ENCODE results near the gene PRSS56. TPM values are rescaled to one million over a fixed set of nuclear protein-coding genes. Genes with fewer than 3 reads are reported as not detected.

PRSS56 gene
- total RNA-seq, 1 donor from 2014 or later: not detected

DNA sequence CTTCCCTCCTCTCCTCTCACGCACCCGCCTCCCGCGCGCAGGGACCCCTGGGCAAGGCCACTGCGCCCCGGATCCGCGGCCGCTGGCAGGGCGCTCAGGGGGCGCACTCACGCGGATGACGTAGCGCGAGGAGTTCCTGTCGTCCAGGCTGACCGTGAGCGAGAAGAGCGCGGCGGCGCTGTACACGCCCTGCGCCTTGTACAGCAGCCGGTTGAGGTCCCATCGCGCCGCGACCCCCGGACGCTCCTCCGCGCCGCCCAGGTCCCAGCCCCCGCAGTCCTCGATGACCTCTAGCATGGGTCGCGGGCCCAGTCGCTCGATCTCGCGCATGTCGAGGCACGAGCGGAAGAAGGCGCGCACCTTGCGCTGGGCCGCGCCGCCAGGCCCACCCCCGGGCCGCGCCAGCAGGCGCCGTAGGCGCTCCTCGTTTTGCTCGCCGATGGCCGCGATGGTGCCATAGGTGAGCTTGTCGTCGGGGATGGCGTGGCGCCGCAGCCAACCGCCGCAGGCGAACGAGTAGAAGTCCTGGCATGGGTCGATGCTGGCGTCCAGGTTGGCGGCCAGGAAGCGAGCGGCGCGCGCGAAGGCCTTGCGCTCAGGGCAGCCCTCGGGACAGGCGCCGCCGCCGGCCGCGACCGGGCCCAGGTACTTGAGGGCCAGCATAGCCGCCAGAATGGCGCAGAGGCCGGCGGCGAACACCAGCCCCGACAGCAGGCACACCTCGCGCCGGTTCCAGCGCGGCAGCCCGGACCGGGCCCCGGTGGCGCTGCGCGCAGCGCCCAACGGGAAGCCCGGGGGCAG lies 34.2 kb upstream of the PRSS56 start:
- TF ChIP-seq, protein P1, sequence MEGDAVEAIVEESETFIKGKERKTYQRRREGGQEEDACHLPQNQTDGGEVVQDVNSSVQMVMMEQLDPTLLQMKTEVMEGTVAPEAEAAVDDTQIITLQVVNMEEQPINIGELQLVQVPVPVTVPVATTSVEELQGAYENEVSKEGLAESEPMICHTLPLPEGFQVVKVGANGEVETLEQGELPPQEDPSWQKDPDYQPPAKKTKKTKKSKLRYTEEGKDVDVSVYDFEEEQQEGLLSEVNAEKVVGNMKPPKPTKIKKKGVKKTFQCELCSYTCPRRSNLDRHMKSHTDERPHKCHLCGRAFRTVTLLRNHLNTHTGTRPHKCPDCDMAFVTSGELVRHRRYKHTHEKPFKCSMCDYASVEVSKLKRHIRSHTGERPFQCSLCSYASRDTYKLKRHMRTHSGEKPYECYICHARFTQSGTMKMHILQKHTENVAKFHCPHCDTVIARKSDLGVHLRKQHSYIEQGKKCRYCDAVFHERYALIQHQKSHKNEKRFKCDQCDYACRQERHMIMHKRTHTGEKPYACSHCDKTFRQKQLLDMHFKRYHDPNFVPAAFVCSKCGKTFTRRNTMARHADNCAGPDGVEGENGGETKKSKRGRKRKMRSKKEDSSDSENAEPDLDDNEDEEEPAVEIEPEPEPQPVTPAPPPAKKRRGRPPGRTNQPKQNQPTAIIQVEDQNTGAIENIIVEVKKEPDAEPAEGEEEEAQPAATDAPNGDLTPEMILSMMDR (IDR thresholded peaks at IDR 0.05; ENCODE audit: insufficient read depth, low read length, poor library complexity, severe bottlenecking): no peak
- no peak overlapping the region for H3K4me3 ChIP-seq (ENCODE audit: low read depth, low read length)

DNA sequence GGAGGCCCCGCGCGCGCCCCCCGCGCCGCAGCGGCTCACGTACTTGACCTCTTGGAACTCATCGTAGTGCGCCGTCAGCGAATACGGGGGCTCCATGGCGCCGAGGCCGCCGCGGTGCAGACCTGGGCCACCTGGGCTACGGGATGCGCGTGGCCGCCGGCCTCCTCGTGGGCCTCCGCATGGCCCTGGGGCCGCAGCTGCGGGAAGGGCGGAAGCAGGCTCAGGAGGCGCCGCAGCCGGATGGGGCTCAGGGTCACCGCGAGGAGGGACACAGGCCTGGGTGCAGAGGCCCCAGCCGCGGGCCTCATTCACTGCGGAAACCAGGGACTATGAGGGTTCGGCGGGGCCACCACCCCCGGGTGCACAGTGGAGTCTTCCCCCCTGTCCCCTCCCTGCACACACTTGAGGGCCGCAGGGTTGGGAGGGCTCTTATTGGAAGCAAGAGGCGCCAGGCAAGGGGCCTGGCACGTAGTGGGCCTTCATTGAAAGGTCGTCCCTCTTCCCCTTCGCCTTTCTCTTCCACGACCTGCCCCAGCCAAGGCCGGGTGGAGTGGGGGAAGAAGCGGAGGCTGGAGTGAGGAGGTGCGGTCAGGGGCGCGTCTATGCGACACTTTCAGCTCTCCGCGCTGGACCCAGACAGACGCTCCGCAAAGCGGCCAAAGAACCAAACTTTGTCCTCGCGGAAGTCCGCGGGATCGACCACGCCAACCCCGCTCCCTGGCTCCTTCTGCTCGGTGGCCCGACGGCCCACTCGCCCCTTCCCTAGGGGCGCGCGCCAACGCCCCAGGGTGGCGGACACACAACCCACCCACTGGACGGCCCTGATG lies 33.4 kb upstream of the PRSS56 start:
- TF ChIP-seq, protein P1 (IDR thresholded peaks at IDR 0.05; ENCODE audit: insufficient read depth, low read length, poor library complexity, severe bottlenecking): no peak
- Histone ChIP-seq H3K36me3 (ENCODE audit: control insufficient read depth, insufficient read depth, low read length) (no peaks in the 10 kb centered on the region), H3K4me3 (ENCODE audit: low read depth, low read length) (no peak overlapping the region), H3K27me3 (ENCODE audit: control insufficient read depth, insufficient read depth, low read length) (peaks cover 64% of the 10 kb centered on the region)
- no peak for DNase-seq (ENCODE audit: low read depth)

More for the DNA sequence above, 34.2 kb upstream of the PRSS56 start:
- Histone ChIP-seq H3K36me3 (ENCODE audit: control insufficient read depth, insufficient read depth, low read length) (no peaks in the 10 kb centered on the region), H3K27me3 (ENCODE audit: control insufficient read depth, insufficient read depth, low read length) (peaks cover 66% of the 10 kb centered on the region)
- DNase-seq (ENCODE audit: low read depth): no peak

DNA sequence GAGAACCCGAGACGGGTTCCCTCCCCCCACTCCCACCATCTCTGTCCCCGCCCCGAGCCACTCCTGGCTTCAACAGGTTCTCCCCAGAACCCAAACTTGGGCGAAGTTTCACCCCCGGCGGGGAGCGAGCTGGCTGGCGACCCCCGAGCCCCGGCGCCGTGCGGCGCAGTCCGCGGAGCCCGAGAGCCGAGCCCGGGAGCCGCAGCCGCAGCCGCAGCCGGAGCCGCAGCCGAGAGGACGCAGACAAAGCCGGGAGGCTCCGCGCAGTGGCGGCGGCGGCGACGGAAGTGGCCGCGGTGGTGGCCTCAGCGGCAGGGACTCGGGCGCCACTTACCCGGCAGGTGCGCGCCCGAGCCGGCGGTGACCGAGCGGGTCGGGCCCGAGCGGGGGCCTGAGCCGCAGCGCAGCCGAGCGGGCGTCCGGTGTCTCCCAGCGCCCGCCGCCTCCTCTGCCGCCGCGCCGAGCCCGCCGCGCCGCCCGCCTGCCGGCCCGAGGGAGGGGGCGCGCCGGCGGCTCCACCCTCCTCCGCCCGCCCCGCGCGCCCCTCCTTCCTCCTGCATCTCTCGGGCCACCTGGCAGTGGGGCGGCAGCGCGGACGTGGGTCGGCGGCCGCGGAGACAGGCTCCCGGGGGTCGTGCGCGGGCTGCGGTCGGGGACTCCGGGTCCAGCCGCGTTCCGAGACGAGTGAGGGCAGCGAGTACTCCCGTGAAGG lies 32.6 kb upstream of the PRSS56 start, which contains the start of gene ECEL1:
Gene ECEL1, minus strand, starts transcription at position 450 of the 712 bp plus-strand sequence. CDS start 1,181 bp downstream, outside the sequence.
- TF ChIP-seq, protein P1 (IDR thresholded peaks at IDR 0.05; ENCODE audit: insufficient read depth, low read length, poor library complexity, severe bottlenecking): no peak
- Histone ChIP-seq H3K4me3 (ENCODE audit: low read depth, low read length) (no peak within 1 kb of the TSS), H3K27me3 (ENCODE audit: control insufficient read depth, insufficient read depth, low read length) (peaks cover 66% of the 10 kb centered on the region), H3K36me3 (ENCODE audit: control insufficient read depth, insufficient read depth, low read length) (no peaks in the 10 kb centered on the region)
- no peak for DNase-seq (ENCODE audit: low read depth)

DNA sequence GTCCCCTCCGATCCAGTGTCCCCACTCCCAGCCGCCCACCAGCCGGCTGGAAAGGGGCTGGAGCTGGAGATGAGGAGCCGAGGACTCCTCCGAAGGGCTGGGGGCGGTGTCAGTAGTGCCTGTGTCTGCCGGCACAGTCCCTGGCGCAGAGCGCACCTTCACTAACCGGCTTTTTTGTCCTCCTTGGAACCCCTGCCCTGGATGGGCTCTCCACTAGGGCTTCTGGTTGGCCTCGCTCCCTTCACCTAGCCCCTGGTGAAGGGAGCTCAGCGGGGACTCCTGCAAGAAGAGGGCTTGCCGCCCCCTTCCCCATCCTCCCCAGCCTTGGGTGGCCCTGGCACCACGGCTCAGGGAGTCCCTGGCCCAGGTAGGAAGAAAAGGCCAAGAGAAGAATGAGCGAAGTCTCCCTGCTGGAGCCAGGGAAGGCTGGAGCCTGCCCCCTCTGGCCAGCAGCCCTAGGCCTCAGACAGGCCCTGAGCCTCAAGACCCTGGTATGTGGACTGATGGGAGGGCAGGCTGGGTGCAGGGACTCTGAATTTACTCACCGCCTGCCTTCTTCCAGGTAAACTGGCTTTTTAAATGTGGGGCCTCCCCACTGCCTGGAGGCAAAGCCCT lies 32.0 kb upstream of the PRSS56 start:
- Histone ChIP-seq H3K4me3 (ENCODE audit: low read depth, low read length) (no peak overlapping the region), H3K36me3 (ENCODE audit: control insufficient read depth, insufficient read depth, low read length) (no peaks in the 10 kb centered on the region), H3K27me3 (ENCODE audit: control insufficient read depth, insufficient read depth, low read length) (peaks cover 62% of the 10 kb centered on the region)
- TF ChIP-seq, protein P1 (IDR thresholded peaks at IDR 0.05; ENCODE audit: insufficient read depth, low read length, poor library complexity, severe bottlenecking): no peak
- no peak for DNase-seq (ENCODE audit: low read depth)

DNA sequence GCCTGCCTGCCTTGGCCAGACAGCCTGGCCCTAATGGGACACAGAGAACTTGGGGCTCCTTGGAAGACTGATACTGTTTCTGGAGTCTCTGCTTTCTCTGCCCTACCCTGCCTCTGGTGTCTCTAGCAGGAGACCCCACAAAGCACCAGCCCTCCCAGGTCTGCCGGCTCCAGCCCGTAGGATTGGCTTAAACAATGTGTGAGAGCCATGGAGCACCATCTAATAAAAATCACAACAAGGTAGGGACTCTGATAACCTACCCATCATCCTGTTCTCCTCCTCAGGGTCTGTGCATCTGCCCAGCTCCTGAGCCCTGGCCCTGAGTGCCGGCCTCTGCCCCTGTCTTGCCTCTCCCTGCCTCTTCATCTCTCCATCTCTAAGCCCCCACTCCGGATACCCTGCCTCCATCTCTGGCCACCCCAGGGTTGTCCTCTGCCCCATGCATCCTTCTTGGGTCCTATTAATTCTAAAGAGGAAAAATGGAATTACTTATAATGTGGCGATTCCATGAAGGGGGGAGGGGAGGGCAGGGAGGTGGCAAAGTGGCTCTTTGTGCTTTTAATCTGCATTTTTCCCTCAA lies 31.4 kb upstream of the PRSS56 start:
- TF ChIP-seq, protein P1 (IDR thresholded peaks at IDR 0.05; ENCODE audit: insufficient read depth, low read length, poor library complexity, severe bottlenecking): no peak
- Histone ChIP-seq H3K4me3 (ENCODE audit: low read depth, low read length) (no peak overlapping the region), H3K36me3 (ENCODE audit: control insufficient read depth, insufficient read depth, low read length) (no peaks in the 10 kb centered on the region), H3K27me3 (ENCODE audit: control insufficient read depth, insufficient read depth, low read length) (peaks cover 63% of the 10 kb centered on the region)
- DNase-seq (ENCODE audit: low read depth): no peak

All from kidney epithelial cell (primary cell).